ENCODE results near the gene NDUFAF3.

Gene NDUFAF3

DNA sequence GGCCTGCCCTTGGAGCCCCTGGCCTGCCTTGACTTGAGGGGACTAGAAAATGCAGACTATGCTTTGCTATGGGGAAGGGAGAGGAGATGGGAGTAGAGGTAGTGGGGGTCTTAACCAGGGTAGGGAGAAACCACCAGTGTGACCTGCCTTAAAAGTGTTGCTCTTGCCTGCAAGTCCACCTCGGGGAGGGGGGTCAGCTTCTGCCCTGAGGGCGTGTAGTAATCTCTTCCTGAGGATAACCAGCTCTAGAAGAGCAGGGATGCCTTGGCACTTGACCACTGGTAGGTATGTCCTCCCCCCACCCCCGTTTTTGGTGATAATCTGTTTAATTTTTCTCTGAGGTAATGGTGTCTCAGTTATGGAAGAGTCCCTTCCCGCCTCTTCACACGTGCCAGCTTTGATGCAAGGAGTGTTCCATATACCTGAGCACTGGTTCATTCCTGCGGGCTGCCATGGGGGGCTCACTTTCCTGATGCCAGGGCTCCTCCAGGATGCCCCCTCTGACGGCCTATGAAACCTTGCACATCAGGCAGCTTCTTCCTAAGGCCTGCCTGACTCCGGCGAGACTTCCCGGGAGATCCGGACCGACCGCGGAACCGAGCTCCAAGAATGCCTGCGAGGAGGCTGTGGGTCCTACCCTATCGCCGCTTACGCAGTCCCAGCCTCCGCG lies 32.7 kb upstream of the NDUFAF3 start:
- FAIRE-seq (no peak), DNase-seq (ENCODE audit: insufficient read length, low spot score) (no peak)
- no peak for TF ChIP-seq POLR2AphosphoS5 (IDR thresholded peaks at IDR 0.05; ENCODE audit: low read depth, low read length)
- TF ChIP-seq POLR2A (IDR thresholded peaks at IDR 0.05; ENCODE audit: low read depth, low read length), result no peak
- no peak for TF ChIP-seq SPI1 (IDR thresholded peaks at IDR 0.05; ENCODE audit: low read depth, low read length)
- no peak for TF ChIP-seq POU2F2 (IDR thresholded peaks at IDR 0.05; ENCODE audit: low read depth, low read length)
- TF ChIP-seq TAF1 (IDR thresholded peaks at IDR 0.05; ENCODE audit: low read depth, low read length), result no peak
- TF ChIP-seq PAX5 (IDR thresholded peaks at IDR 0.05; ENCODE audit: insufficient read depth, low read length, severe bottlenecking), result no peak

- FAIRE-seq (peak; percentile 93), DNase-seq (ENCODE audit: insufficient read length, low spot score) (peak; percentile 53)
- TF ChIP-seq TAF1 (IDR thresholded peaks at IDR 0.05; ENCODE audit: low read depth, low read length) (no peak), POLR2AphosphoS5 (IDR thresholded peaks at IDR 0.05; ENCODE audit: low read depth, low read length) (peak; percentile 62)
Measured at GRCh38 chr3:48989796-48990635, 31.9 kb upstream of the NDUFAF3 start, which contains the start of gene P4HTM. TSS of gene P4HTM (plus strand) at chr3:48990241. CDS start at chr3:48990257, 16 bp downstream.

DNA sequence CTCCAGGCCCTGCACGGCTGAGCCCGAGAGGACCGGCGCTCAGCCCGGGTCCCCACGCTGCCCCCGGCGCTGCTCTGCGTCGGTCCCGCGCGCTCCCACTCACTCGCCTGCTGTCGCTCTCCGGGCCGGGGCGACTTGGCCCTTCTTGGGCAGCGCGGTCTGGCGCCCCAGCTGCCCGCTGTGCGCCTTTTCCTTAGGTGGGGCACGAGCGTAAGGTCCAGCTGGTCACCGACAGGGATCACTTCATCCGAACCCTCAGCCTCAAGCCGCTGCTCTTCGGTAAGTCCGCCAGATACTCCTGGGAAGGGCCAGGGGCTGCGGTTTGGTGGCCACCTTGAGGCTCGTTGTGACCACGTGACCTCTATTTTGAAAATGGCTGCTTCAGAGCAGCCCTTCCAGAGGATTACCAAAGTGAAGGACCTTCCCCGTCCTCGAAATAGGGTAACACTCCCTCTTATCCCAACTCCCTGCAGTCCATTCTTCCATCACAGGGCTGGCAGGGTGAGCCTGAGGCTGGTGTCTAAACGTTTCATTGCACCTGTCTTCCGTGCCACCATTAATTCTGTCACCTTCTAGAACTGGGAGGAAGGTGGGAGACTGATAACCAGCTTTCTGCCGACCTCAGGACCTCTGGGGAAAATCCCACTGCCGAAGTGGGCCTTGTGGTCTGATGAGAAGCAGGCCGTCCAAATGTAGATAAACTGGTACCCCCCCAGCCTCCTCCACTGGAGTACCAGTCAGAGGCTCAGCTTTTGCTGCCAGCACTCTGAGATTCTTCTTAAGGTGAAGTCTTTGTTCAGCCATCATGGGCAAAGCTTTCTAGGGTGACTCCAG lies 31.1 kb upstream of the NDUFAF3 start:
- DNase-seq (ENCODE audit: insufficient read length, low spot score) (no peak), FAIRE-seq (peak; percentile 84)
- TF ChIP-seq PAX5 (IDR thresholded peaks at IDR 0.05; ENCODE audit: insufficient read depth, low read length, severe bottlenecking) (no peak), SPI1 (IDR thresholded peaks at IDR 0.05; ENCODE audit: low read depth, low read length) (no peak), POU2F2 (IDR thresholded peaks at IDR 0.05; ENCODE audit: low read depth, low read length) (no peak), POLR2A (IDR thresholded peaks at IDR 0.05; ENCODE audit: low read depth, low read length) (no peak), TAF1 (IDR thresholded peaks at IDR 0.05; ENCODE audit: low read depth, low read length) (no peak), POLR2AphosphoS5 (IDR thresholded peaks at IDR 0.05; ENCODE audit: low read depth, low read length) (no peak)

- no peak for TF ChIP-seq SPI1 (IDR thresholded peaks at IDR 0.05; ENCODE audit: low read depth, low read length)
- no peak for TF ChIP-seq TAF1 (IDR thresholded peaks at IDR 0.05; ENCODE audit: low read depth, low read length)
- no peak for TF ChIP-seq PAX5 (IDR thresholded peaks at IDR 0.05; ENCODE audit: insufficient read depth, low read length, severe bottlenecking)
- no peak for TF ChIP-seq POLR2A (IDR thresholded peaks at IDR 0.05; ENCODE audit: low read depth, low read length)
- TF ChIP-seq POU2F2 (IDR thresholded peaks at IDR 0.05; ENCODE audit: low read depth, low read length), result no peak
- TF ChIP-seq POLR2AphosphoS5 (IDR thresholded peaks at IDR 0.05; ENCODE audit: low read depth, low read length), result no peak
- no peak for DNase-seq (ENCODE audit: insufficient read length, low spot score)
- FAIRE-seq, result no peak
Measured at GRCh38 chr3:48991851-48992545, 29.9 kb upstream of the NDUFAF3 start.

GRCh38 chr3:48993834-48994233 lies 28.1 kb upstream of the NDUFAF3 start:
- no peak for TF ChIP-seq SPI1 (IDR thresholded peaks at IDR 0.05; ENCODE audit: low read depth, low read length)
- no peak for TF ChIP-seq TAF1 (IDR thresholded peaks at IDR 0.05; ENCODE audit: low read depth, low read length)
- TF ChIP-seq POU2F2 (IDR thresholded peaks at IDR 0.05; ENCODE audit: low read depth, low read length), result no peak
- TF ChIP-seq POLR2A (IDR thresholded peaks at IDR 0.05; ENCODE audit: low read depth, low read length), result no peak
- TF ChIP-seq PAX5 (IDR thresholded peaks at IDR 0.05; ENCODE audit: insufficient read depth, low read length, severe bottlenecking), result no peak

DNA sequence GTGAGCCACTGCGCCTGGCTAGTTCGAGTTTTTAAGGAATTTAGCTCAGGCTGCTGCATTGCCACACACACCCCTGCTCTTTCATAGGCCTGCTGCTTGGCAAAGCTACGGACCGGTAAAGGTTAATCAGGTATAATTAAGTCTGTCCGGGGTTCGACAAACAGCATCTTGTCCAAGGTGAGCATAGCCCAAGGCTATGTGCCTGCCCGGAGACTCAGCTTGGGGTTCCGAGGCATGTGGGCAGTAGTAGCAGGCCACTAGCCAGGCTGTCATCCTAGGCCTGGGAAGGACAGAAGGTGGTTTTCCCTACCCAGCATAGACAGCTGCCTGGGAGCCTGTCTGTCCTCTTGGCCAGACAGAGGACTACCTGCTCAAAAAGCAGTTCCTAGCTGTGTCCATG lies 25.3 kb upstream of the NDUFAF3 start:
- TF ChIP-seq SPI1 (IDR thresholded peaks at IDR 0.05; ENCODE audit: low read depth, low read length), result no peak
- no peak for TF ChIP-seq POU2F2 (IDR thresholded peaks at IDR 0.05; ENCODE audit: low read depth, low read length)
- no peak for TF ChIP-seq POLR2A (IDR thresholded peaks at IDR 0.05; ENCODE audit: low read depth, low read length)
- TF ChIP-seq POLR2AphosphoS5 (IDR thresholded peaks at IDR 0.05; ENCODE audit: low read depth, low read length), result no peak
- no peak for TF ChIP-seq TAF1 (IDR thresholded peaks at IDR 0.05; ENCODE audit: low read depth, low read length)
- no peak for TF ChIP-seq PAX5 (IDR thresholded peaks at IDR 0.05; ENCODE audit: insufficient read depth, low read length, severe bottlenecking)
- DNase-seq (ENCODE audit: insufficient read length, low spot score) (no peak), FAIRE-seq (no peak)

More at GRCh38 chr3:48993834-48994233, 28.1 kb upstream of the NDUFAF3 start:
- FAIRE-seq, result no peak
- no peak for DNase-seq (ENCODE audit: insufficient read length, low spot score)

DNA sequence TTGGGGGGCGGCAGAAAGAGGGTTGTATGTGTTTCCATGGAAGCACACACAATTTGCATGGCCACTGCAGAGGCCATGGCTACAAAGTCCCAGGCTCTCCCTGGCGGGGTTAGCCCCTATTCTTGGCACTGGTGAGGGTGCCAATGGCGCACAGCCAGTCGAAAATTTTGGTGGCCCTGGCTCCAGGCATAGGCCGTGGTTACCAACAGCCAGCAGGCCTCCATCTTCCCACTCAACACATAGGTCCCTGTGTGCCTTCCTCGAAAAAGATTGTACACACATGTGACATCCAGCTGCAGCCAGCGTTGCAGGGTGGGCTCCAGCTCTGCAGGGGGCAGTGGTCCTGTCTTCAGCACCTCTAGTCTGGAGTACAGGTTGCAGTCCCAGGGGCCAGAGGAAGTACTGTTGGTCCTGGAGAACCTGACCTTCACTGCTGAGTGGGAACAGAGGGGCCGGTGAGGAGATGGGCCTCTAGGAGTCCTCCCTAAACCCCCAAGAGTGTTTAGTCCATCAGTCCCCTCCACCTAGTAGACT lies 24.8 kb upstream of the NDUFAF3 start:
- no peak for FAIRE-seq
- TF ChIP-seq POLR2A (IDR thresholded peaks at IDR 0.05; ENCODE audit: low read depth, low read length) (no peak), PAX5 (IDR thresholded peaks at IDR 0.05; ENCODE audit: insufficient read depth, low read length, severe bottlenecking) (no peak)
- no peak for DNase-seq (ENCODE audit: insufficient read length, low spot score)

GRCh38 chr3:48997714-48998637 lies 23.9 kb upstream of the NDUFAF3 start:
- FAIRE-seq (no peak), DNase-seq (ENCODE audit: insufficient read length, low spot score) (no peak)
- no peak for TF ChIP-seq SPI1 (IDR thresholded peaks at IDR 0.05; ENCODE audit: low read depth, low read length)
- no peak for TF ChIP-seq POLR2A (IDR thresholded peaks at IDR 0.05; ENCODE audit: low read depth, low read length)
- no peak for TF ChIP-seq POLR2AphosphoS5 (IDR thresholded peaks at IDR 0.05; ENCODE audit: low read depth, low read length)
- TF ChIP-seq POU2F2 (IDR thresholded peaks at IDR 0.05; ENCODE audit: low read depth, low read length), result no peak
- TF ChIP-seq TAF1 (IDR thresholded peaks at IDR 0.05; ENCODE audit: low read depth, low read length), result no peak
- TF ChIP-seq PAX5 (IDR thresholded peaks at IDR 0.05; ENCODE audit: insufficient read depth, low read length, severe bottlenecking), result no peak
